Stimulated activated CD8-positive, alpha-beta memory T cell treated with anti-CD3 and anti-CD28 coated beads, Interleukin-7, amount 100 ng/mL, for 24 hours (primary cell): ENCODE data around the gene CCDC33.

Source experiments
- DNase-seq: peaks from one replicate; pipeline ENCODE4 v3.0.0-alpha.2; 2020; ENCODE audit warnings: low read depth

Gene CCDC33

DNA sequence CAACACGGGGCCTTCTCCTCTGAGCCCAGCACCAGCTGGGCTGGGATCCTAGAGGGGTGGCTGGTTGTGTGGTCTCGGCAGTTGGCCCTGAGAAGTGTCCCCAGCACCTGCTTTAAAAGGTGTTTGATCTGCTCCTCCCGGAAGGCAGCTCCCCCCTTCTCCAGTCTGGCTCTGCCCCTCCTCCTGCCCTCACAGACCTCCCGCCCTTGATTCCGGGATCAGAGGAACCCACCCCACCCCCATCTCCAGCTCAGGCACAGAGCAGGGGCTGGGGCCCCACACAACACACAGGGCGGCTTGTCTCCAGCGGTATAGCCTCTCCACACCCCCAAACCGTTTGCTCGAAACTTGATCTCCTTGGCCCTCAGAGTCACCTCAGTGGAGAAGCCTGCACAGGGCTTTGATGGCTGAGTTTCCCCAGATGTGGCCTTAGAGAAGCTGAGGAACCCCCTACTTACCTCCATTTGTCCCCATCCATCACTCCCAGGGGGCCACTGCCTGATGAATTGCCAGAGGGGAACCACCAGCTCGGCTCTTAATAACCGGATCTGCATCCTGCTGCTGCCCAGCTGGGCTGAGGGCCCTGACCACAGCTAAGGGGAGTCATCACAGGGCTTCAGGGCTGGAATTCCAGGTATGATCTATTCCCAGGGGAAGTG is 27.1 kb upstream of the CCDC33 start:
- no peak for DNase-seq

DNA sequence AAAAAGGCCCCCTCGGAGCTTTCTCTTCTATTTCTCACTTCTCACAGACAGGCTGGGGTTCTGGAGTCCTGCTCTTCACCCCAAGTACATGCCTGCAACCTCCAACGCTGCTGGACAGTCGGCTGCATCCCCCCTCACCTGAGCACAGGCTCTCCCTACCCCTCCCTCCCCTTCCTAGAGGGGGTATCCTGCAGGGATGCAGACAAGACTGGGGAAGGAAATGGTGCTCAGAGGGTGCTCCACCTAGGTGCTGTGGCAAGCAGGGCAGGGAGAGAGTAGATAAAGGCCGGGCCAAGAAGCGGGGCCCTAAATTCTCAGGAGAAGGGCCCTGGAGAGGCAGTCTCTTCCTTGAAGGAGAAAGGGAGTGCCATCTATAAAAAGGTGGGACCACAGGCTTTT is 26.6 kb upstream of the CCDC33 start:
- DNase-seq: no peak

GRCh38 chr15:74209997-74210671 is 26.0 kb upstream of the CCDC33 start:
- no peak for DNase-seq

DNA sequence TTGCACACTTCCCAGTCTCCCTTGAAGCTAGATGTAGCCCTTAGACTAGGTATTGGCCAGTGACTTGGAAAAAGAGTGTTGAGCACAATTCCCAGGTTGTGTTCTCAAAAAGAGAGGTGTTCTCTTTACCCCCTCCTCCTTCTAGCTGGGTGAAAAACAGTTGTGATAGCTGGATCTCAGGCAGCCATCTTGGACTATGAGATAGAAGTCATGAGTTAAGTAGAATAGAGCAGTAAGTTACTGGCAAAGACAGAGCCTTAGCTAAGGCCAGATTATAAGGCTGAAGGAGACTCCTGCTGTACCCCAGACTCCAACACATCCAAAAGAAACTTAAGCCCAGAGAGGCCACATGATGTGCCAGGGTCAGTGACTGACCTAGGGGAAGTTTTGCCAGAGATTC is 25.4 kb upstream of the CCDC33 start:
- no peak for DNase-seq

DNA sequence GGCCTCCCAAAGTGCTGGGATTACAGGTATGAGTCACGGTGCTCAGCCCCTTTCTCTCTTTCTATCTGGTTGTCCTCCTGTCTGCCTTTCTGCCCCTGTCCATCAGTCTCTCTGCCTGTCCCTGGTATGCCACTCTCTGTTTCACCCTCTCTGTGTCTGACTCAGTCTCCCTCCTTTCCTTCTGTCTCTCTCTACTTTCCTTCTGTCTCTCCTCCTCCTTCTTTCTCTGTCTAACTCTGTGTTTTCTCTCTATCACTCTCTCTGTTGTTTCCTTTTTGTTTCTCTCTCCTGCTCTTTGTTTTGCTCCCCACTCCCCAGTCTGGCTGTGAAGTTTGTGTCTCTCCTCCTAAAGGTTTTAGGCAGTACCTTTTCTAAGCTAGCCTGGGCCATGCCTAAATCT is 24.5 kb upstream of the CCDC33 start:
- DNase-seq: no peak

- no peak for DNase-seq
Measured at GRCh38 chr15:74212494-74212893, 23.6 kb upstream of the CCDC33 start.

GRCh38 chr15:74213858-74214284 is 22.3 kb upstream of the CCDC33 start:
- no peak for DNase-seq

DNA sequence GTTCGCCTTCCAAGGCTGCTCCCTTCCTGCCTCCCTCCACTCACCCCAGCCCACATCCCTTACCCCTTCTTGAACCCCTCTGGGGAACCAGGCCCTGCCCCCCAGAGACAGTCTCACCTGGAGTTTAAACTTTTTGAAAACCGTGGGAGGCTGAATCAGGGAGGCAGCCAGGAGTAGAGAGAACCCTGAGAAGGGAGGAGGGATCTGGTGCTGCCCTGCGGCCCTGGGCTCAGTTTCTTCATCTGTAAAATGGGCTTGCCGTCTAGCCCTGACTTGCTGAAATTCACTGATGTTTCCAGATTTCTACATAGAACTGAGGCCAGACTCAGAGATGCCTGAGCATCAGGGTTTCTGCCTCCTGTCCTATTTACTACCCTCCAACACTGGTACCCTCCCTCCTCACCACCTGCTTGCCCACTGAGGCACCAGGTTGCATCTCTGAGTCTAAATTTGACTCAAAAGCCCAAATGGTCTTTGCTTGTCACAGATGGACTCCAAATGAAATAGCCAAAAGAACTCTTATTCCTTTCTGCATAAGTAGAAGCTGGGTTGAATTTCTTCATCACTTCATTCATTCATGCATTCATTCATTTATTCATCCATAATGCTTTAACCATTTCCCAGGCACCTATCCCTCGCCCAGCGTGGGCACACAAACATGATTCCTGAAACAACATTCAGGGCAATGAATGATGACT is 21.7 kb upstream of the CCDC33 start:
- no peak for DNase-seq

GRCh38 chr15:74215958-74216357 is 20.2 kb upstream of the CCDC33 start:
- no peak for DNase-seq

- no peak for DNase-seq
Measured at GRCh38 chr15:74216949-74217348, 19.2 kb upstream of the CCDC33 start.

DNA sequence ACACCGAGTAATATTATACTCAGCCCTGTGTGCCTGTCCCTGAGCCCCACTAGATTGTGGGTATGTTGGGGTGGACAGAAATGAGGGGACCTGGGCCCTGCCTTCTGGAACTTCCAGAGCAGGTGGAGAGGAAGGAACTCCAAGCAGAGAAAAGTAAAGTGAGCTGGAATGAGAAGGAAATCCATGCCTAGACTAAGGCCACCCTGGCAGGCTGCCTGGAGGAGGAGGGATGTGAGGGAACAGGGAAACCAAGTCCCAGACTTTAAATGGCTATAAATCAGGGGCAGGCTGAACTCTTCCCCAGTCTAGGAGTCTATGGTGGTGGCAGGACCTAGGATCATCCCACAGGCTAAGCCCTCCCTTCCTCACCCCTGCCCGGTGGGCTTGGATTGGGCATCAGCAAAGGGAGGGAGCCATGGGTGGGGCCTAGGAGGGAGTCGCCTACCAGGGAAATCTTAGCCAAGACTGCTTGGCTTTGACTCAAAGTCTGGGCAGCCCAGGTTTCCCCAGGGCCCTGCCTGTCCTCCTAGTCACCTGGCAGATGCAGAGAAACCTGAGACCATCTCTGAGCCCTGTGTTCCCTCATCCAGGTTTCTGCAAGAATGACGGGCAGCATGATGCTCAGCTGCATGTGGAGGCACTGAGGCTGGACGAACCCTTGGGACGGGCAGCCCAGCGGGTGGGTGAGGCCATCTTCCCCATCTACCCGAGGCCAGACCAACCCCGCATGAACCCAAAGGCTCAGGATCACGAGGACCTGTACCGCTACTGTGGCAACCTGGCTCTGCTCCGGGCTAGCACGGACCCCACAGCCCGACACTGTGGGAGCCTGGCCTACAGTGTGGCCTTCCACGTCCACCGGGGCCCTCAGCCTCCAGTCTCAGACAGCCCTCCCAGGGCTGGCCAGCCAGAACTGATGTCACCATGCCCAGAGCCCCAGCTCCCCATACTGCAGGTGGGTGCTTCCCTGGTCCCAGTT is 17.9 kb upstream of the CCDC33 start:
- no peak for DNase-seq

- no peak for DNase-seq
Measured at GRCh38 chr15:74220475-74221248, 15.5 kb upstream of the CCDC33 start.

GRCh38 chr15:74221399-74222239 is 14.5 kb upstream of the CCDC33 start:
- DNase-seq: no peak

- DNase-seq: no peak
Measured at GRCh38 chr15:74222240-74223119, 13.6 kb upstream of the CCDC33 start.

- no peak for DNase-seq
Measured at GRCh38 chr15:74225928-74226327, 10.2 kb upstream of the CCDC33 start.

DNA sequence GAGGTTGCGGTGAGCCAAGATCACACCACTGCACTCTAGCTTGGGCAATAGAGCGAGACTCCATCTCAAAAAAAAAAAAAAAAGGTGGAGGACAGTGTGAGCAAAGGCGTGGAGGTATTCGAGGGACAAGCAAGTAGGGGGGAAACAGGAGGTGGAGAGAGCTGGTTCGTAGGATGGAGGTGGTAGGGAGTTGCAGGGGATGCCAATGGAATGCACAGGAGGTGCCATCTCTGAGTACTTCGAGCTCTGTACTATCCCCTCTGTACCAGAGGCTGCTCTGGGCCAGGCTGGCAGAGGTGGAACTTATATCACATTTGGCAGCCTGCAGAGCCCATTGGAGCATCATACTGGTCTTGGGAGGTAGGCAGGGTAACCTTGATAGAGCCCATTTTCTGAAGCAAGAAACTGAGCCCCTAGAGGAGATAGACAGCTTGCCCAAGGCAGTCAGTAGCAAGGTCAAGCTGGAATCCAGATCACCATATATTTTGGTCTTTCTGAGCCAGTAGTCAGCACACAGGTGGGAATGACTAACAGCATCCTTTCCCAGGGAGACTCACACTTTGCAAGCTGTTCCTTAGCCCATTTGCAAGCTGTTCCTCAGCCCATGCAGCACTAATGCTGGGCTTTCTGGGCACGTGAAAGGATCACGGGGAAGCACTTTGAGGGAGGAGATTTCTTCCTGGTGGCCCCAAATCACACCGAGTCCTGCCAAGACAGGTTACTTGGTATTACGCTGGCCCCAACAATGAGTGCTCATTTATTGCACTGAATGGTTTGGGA is 9.2 kb upstream of the CCDC33 start:
- no peak for DNase-seq

DNA sequence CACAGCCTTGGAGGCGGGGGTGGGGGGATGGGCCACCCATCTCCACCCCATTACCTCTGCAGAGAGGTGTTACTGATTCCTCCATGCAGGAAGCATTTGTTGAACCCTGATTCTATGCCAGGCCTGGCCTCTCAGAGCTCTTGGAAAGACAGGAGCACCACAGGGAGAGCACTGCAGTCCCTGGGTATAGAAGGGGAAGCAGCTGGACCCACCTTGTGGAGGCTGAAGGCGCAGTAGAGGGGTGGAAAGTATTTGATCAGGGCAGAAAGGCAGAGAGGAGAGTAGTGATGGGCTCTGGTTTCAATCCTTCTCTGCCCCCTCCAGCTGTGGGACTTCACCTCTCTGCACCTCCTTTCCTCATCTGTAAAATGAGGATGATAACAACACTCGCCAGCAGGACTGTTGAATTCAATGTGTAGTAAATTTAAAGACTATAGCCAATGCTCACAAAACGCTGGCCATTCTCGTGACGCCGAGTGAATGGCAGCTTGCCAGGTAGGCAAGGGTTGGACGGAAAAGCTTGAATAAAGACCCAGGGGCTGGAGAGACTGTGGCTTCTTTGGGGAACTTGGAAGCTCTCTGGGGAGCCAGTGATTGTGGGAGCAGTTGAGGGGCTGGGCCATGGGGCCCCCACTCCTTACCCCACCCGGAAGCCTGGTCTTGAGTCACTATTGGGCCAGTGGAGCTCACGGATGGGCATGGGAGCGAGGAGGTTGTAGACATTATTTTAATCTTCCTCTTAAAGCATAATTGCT is 8.0 kb upstream of the CCDC33 start:
- no peak for DNase-seq

- DNase-seq: no peak
Measured at GRCh38 chr15:74228723-74229081, 7.4 kb upstream of the CCDC33 start.
